DND-41 (cell line): ENCODE data around the gene PTPRG.

Experiments used
- CTCF ChIP-seq: IDR thresholded peaks from 2 replicates; pipeline ENCODE4 v1.5.1; 2012; ENCODE audit warnings: borderline replicate concordance, low read length, moderate library complexity, mild to moderate bottlenecking; ENCODE audit not compliant: poor library complexity, severe bottlenecking; ENCODE audit errors: extremely low read depth
- EZH2 ChIP-seq: IDR thresholded peaks from 3 replicates; pipeline ENCODE4 v1.6.1; 2012; ENCODE audit warnings: borderline replicate concordance, low read depth, mild to moderate bottlenecking, moderate library complexity, low read length, inconsistent platforms; ENCODE audit not compliant: severe bottlenecking

- TF ChIP-seq CTCF (no peak), EZH2 (no peak)
These were observed 535.8 kb downstream of the PTPRG start for GRCh38 chr3:62097121-62097520.
